Measurements from ENCODE around the gene PEPD.

The PEPD gene

DNA sequence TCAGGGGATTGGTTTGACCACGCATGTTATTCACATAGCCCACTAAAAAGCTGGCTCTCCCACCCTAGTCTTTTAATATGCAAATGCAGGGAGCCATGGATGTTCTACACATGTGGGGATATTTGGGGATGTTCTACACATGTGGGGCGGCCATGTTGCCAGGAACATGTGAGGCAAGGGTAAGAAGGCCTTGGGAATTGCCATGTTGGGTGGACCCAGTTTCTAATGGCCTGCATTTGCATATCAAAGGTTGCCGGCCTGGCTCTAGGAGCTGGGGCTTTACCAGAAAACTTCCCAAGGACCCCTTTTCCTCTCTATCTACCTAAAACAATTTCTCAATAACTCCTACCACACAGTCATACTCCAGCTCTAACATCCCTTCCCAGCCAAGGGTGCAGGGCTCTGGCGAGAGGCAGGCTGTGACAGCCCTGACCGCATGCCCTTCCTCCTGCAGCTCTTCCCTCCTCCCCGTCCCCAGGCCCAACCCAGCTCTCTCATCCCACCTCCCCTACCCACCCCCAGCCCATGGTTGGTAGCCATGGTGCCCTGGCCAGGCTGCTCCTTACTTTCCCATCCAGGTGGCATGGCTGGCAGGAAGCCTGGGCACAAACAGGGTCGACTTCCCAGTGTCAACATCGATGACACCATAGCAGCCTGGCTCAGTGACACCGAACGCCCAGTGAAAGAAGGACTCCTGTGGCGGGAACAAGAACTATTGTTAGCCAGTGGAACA lies 11.0 kb downstream of the PEPD start:
- DNase-seq = no peak

DNA sequence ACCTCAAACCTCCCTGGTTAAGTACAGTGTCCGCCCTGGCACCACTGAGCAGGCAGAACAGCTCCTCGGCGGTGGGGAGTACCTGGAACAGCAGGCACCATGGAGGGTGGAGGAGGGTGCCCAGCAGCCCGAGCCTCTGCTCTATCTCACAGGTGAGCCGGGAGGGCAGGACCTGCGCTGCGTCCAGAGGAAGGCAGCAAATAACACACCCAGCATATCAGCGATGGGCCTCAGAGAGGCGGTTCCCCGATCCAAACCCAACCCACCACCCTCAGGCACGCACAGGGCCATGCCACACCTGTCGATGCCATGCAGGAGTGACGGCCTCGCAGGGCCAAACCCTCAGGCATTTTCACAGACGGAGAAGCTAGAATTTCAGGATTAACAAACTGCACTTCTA lies 11.8 kb downstream of the PEPD start:
- no peak for DNase-seq

GRCh38 chr19:33508941-33509614 lies 12.5 kb downstream of the PEPD start:
- DNase-seq = no peak

- no peak for DNase-seq
These were observed 13.2 kb downstream of the PEPD start for GRCh38 chr19:33508431-33508830.

DNA sequence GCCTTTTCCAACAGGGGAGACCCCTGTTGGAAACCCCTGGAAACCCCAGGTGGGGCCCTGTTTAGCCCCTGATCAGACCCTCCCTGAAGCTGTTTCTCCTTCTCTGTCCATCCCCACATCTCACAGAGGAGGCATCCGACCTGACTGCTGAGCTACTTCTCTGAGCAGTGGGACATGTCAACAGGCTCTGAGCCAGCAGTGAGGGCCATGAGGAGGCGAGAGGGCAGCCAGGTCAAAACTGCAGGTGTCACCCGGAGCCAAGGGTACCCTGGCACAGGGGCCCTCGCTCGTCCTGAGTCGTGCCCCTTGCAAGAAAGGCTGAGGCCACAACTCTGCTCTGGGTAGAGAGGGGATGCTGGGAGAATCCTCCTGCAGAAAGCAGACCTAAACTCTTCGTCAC lies 13.6 kb downstream of the PEPD start:
- DNase-seq = no peak

DNA sequence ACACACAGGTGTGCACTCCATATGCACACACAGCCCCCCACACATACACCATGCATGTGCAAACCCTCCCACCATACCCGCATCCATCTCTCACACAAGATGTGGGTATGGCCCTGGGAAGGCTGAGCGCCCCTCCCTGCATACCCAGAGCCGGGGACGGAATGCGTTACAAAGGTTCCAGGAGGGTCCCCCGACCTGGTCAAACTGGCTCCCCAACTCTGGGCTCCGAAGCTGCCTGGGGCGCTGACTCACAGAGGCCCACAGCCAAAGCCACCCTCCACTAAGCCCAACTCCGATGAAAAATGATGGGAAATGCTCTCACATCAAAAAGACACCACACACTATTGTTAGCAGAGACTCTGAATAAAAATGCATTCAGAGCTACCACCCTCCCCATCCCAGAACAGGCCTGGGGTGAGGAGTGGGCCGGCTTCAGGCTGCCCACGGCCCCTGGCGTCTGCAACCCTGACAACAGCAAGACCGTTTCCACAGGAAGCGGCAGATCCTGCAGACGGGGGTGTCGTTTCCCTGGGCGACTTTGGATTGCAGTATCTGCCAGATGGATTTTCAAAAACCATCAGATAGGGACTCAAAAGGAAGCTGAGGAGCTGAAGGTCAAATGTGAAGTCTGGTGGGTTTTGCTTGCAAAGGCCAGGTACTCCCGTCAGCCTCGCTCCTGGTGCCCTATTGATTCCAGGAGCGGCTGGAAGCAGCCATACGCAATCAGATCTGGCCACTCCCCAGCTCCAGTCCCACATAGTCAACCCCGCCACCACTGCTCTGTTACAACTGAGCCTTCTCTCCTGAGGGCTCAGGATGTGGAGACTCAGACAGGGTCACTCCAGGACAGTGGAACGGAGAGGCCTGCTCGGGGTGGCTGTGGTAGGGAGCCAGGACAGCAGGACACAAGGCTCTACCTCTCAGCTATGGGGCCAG lies 14.3 kb downstream of the PEPD start:
- no peak for DNase-seq

DNA sequence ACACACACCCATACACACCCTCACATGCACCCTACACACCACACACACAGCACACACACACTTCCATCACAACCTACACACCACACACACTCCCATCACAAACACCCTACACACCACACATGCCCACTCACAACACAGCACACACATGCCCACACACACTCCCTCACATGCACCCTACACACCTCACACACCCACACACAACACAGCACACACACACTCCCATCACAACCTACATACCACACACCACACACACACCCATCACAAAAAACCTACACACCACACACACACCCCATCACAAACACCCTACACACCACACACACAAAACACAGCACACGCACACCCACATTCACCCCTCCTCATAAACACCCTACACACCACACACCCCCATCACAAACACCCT lies 15.1 kb downstream of the PEPD start:
- no peak for DNase-seq

DNA sequence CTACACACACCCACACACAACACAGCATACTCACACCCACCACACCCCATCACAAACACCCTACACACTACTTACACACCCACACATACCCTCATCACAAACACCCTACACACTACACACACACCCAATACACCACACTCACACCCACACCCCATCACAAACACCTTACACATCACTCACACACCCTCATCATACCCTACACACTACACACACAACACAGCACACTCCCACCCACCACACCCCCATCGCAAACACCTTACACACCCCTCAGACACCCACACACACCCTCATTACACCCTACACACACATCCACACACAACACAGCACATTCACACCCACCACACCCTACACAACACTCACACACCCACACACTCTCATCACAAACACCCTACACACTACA lies 15.8 kb downstream of the PEPD start:
- DNase-seq = no peak

DNA sequence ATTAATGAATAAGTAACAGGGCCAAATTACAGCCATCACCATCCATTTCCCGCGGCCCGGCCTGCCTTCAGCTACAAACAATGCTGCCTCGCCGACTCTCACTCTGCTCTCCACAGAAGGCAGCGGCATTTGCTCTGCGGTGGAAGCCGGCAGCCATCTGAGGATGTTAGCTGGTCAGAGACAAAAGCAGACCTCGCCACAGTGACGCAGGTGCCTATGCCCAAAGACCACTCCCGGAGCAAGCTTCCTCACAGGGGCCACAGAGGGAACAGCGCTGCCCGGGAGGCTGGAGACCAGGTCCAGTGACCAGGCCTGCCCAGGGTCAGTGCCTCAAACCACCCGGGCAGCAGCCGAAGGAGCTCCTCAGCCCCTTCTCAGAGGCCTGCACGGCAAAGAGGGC lies 16.4 kb downstream of the PEPD start:
- no peak for DNase-seq

- DNase-seq = no peak
These were observed 17.5 kb downstream of the PEPD start for GRCh38 chr19:33504058-33504444.

- DNase-seq = no peak
These were observed 18.0 kb downstream of the PEPD start for GRCh38 chr19:33503433-33504057.

DNA sequence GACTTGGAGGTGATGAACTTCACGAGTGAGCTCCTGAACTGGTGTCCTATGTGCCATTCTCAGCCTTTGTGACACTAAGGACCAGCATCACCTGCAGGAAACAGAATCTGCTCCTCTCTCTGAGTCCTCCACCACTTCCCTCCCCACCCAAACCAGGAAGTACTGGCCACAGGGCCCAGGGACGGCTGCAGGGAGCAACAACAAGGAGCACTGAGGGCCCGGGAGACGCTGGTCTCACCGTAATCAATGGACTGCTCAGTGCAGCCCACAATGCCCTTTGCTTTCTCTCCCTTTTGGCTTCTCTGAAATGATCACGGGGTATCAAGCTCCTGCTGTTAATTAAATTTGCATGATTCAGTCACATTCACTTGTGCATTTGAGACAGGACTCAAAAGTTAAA lies 18.6 kb downstream of the PEPD start:
- no peak for DNase-seq

- DNase-seq = no peak
These were observed 19.1 kb downstream of the PEPD start for GRCh38 chr19:33502521-33502920.

- DNase-seq = no peak
These were observed 19.8 kb downstream of the PEPD start for GRCh38 chr19:33501693-33502356.

DNA sequence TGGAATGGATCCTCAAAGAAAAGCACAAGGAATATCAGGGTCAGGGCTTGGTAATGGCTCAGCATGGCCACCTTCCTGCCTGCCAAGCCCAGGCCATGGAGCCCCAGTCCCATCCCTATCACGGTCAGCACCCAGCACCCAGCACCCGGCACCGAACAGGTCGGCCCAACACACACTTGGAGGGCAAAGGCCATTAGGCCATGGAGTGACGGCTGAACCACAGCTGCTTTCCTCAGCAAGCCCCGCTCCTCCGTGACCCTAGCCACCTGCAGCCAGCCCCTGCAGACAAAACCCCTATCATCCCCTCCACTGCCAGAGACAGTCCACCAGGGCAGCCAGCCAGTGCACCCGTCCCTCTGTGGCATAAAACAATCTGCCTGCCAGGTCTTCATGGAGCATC lies 20.6 kb downstream of the PEPD start:
- no peak for DNase-seq

- no peak for DNase-seq
These were observed 21.0 kb downstream of the PEPD start for GRCh38 chr19:33500586-33500985.

DNA sequence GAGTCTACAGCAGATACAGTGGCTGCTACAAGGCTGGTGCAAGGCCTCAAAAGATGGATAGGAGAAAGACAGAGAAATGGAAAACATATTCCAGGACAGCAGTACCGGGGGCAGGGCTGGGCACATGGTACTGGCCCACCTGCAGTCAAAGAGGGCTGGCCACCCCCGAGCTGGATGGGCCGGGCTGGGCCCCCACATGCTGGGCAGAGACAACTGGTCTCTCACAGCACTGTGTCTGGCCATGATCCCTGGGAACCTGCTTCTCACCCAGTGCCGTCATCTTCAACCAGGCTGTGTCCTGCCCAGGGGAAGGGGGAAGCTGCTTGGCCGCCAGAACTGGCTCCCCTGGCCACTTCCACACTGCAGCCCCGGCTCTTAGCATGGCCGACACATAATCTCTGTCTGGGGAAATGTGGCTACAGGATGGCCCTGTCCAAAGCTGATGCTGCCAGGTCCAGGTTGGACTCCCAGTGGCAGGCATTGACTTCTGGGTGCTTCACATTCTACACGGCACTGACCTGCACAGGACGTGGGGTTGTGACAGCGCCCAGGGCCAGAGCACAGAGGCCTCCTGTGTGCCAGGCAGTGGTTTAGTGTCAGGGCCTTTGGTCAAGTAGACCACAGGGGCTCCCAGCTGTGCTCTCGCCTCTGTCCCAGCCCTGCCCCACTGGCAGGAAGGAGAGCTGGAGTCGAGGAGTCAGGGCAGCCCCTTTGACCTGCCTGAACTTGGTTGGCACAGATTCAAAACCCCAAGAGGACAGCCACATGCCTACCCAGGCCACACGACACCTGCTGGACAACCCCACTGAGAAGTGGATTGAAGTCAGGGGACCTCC lies 21.7 kb downstream of the PEPD start:
- no peak for DNase-seq

- DNase-seq = no peak
These were observed 22.3 kb downstream of the PEPD start for GRCh38 chr19:33499248-33499647.

DNA sequence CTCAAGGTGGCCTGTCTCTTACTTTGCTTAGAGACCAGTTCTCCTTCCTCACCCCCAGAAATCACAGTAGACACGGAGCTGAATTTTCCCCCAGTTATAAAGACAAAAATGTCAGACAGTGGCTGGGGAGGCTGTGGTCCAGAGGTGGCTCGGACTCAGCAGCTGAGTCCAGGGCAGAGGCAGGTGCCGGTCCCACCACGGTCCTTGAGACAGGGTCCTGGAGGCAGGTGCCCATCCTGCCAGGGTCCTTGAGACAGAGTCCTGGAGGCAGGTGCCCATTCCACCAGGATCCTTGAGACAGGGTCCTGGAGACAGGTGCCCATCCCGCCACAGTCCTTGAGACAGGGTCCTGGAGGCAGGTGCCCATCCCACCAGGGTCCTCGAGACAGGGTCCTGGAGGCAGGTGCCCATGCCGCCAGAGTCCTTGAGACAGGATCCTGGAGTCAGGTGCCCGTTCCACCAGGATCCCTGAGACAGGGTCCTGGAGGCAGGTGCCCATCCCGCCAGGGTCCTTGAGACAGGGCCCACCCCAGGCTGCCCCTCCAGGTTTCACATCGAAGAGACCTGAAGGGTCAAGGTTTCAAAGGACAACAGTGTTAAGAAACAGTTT lies 23.1 kb downstream of the PEPD start:
- no peak for DNase-seq

DNA sequence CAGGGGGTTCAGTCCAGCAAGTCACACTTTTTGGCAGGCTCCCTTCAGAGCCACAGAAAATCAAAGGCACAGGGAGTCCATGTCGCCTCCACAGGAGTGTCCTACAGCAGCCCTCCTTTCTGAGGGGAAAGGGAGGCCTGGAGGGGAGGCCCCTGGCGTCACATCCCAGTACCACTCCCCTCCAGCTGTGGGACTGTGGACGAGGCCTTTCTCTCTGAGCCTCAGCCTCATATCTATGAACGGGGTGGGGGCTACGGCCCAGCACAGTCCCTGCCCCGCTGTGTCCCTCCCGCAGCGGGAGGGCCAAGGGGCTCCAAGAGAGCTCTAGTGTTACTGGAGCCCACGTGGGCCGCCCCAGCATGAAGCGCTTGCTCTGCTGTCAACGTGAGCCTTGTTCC lies 23.8 kb downstream of the PEPD start:
- no peak for DNase-seq

- DNase-seq = no peak
These were observed 24.3 kb downstream of the PEPD start for GRCh38 chr19:33497131-33497777.
